ENCODE data around the gene HFM1. TPM values are rescaled to one million over a fixed set of nuclear protein-coding genes. Genes with fewer than 3 reads are reported as not detected.

Gene HFM1
- total RNA-seq, 4 donors from 2014 or later = 8.2 to 25.3 (median 10.5) TPM

- DNase-seq = peak; percentile 38 to 68
- H3K27me3 ChIP-seq = no peaks in the 10 kb centered on the region
- intact Hi-C loops (cut with DNase I; ENCODE audit: low total_unique reads) = loop anchor here (10.0 kb wide), 1 partner anchor 222 kb away; the partner anchor contains the start of gene CDC7
- H3K9me3 ChIP-seq = no peaks in the 10 kb centered on the region
- no peaks in the 10 kb centered on the region for H3K36me3 ChIP-seq
- TF ChIP-seq POLR2A (IDR thresholded peaks at IDR 0.05) (no peak), CTCF (IDR thresholded peaks at IDR 0.05) (peak; percentile 69 to 76 (median 76))
- no peaks in the 10 kb centered on the region for H3K4me1 ChIP-seq
- H3K4me3 ChIP-seq = no peak overlapping the region
- no peak overlapping the region for H3K27ac ChIP-seq
Measured at GRCh38 chr1:91282695-91283420, 121.8 kb downstream of the HFM1 start.

GRCh38 chr1:91281782-91282181, 122.9 kb downstream of the HFM1 start:
- intact Hi-C loops (cut with DNase I; ENCODE audit: low total_unique reads) = loop anchor here (10.0 kb wide), 1 partner anchor 223 kb away; the partner anchor contains the start of gene CDC7
- DNase-seq = no peak
- H3K4me1 ChIP-seq = no peaks in the 10 kb centered on the region
- no peaks in the 10 kb centered on the region for H3K9me3 ChIP-seq
- H3K27ac ChIP-seq = no peak overlapping the region
- H3K27me3 ChIP-seq = no peaks in the 10 kb centered on the region
- no peaks in the 10 kb centered on the region for H3K36me3 ChIP-seq
- TF ChIP-seq POLR2A (IDR thresholded peaks at IDR 0.05) (no peak), CTCF (IDR thresholded peaks at IDR 0.05) (no peak)
- H3K4me3 ChIP-seq = no peak overlapping the region

GRCh38 chr1:91278754-91279153, 125.9 kb downstream of the HFM1 start:
- TF ChIP-seq POLR2A (IDR thresholded peaks at IDR 0.05) (no peak), CTCF (IDR thresholded peaks at IDR 0.05) (no peak)
- intact Hi-C loops (cut with DNase I; ENCODE audit: low total_unique reads) = no loop called here
- H3K4me3 ChIP-seq = no peak overlapping the region
- no peak for DNase-seq
- no peaks in the 10 kb centered on the region for H3K9me3 ChIP-seq
- no peaks in the 10 kb centered on the region for H3K27me3 ChIP-seq
- H3K36me3 ChIP-seq = no peaks in the 10 kb centered on the region
- H3K4me1 ChIP-seq = no peaks in the 10 kb centered on the region
- H3K27ac ChIP-seq = no peak overlapping the region

GRCh38 chr1:91273875-91274274, 130.8 kb downstream of the HFM1 start:
- Histone ChIP-seq H3K36me3 (no peaks in the 10 kb centered on the region), H3K9me3 (no peaks in the 10 kb centered on the region), H3K27ac (no peak overlapping the region), H3K27me3 (no peaks in the 10 kb centered on the region), H3K4me1 (no peaks in the 10 kb centered on the region), H3K4me3 (no peak overlapping the region)
- DNase-seq = no peak
- TF ChIP-seq POLR2A (IDR thresholded peaks at IDR 0.05) (no peak), CTCF (IDR thresholded peaks at IDR 0.05) (no peak)
- intact Hi-C loops (cut with DNase I; ENCODE audit: low total_unique reads) = no loop called here

GRCh38 chr1:91261655-91262054, 143.0 kb downstream of the HFM1 start:
- no peak overlapping the region for H3K4me3 ChIP-seq
- no peaks in the 10 kb centered on the region for H3K4me1 ChIP-seq
- H3K27me3 ChIP-seq = no peaks in the 10 kb centered on the region
- no peak overlapping the region for H3K27ac ChIP-seq
- no peaks in the 10 kb centered on the region for H3K36me3 ChIP-seq
- DNase-seq = no peak
- TF ChIP-seq POLR2A (IDR thresholded peaks at IDR 0.05) (no peak), CTCF (IDR thresholded peaks at IDR 0.05) (no peak)
- intact Hi-C loops (cut with DNase I; ENCODE audit: low total_unique reads) = no loop called here
- no peaks in the 10 kb centered on the region for H3K9me3 ChIP-seq
